H9 (cell line): ENCODE measurements around the gene ETV6. TPM values are rescaled to one million over a fixed set of nuclear protein-coding genes. Genes with fewer than 3 reads are reported as not detected.

Source experiments
- DNase-seq: peaks from one replicate; pipeline ENCODE4 v3.0.0-alpha.2; 2017
- H2AFZ ChIP-seq: one replicate; pipeline ENCODE4 v1.6.1; 2013; ENCODE audit warnings: mild to moderate bottlenecking, low read length, control low read depth, moderate library complexity
- H2AK5ac ChIP-seq: 2 replicates; pipeline ENCODE4 v1.6.1; 2013; ENCODE audit warnings: low read length, control low read depth, mixed read lengths; ENCODE audit not compliant: insufficient read length
- H2BK120ac ChIP-seq: one replicate; pipeline ENCODE4 v1.6.1; 2013; ENCODE audit warnings: low read depth, mild to moderate bottlenecking, low read length, control low read depth, inconsistent platforms; ENCODE audit not compliant: poor library complexity, severe bottlenecking
- H2BK12ac ChIP-seq: 2 replicates; pipeline ENCODE4 v1.6.1; 2013; ENCODE audit warnings: low read length, control low read depth, mixed read lengths, low read depth; ENCODE audit not compliant: insufficient read length
- H2BK15ac ChIP-seq: 2 replicates; pipeline ENCODE4 v1.6.1; 2013; ENCODE audit warnings: low read depth, low read length, control low read depth
- H2BK20ac ChIP-seq: one replicate; pipeline ENCODE4 v1.6.1; 2013; ENCODE audit warnings: low read depth, mild to moderate bottlenecking, low read length, control low read depth, inconsistent platforms; ENCODE audit not compliant: poor library complexity, severe bottlenecking
- H2BK5ac ChIP-seq: 2 replicates; pipeline ENCODE4 v1.6.1; 2013; ENCODE audit warnings: low read length, control low read depth, mixed read lengths; ENCODE audit not compliant: insufficient read length
- H3K14ac ChIP-seq: 2 replicates; pipeline ENCODE4 v1.6.1; 2013; ENCODE audit warnings: low read length, control low read depth; ENCODE audit not compliant: insufficient read depth
- H3K18ac ChIP-seq: 2 replicates; pipeline ENCODE4 v1.6.1; 2013; ENCODE audit warnings: low read depth, mild to moderate bottlenecking, mixed read lengths, low read length, control low read depth; ENCODE audit not compliant: insufficient read length
- H3K23ac ChIP-seq: 2 replicates; pipeline ENCODE4 v1.6.1; 2013; ENCODE audit warnings: low read length, control low read depth, mixed read lengths, low read depth; ENCODE audit not compliant: insufficient read length
- H3K23me2 ChIP-seq: 2 replicates; pipeline ENCODE4 v1.6.1; 2013; ENCODE audit warnings: low read depth, mild to moderate bottlenecking, mixed read lengths, low read length, control low read depth; ENCODE audit not compliant: insufficient read length, poor library complexity, severe bottlenecking
- H3K27ac ChIP-seq: 2 replicates; pipeline ENCODE4 v1.5.1; 2013; ENCODE audit warnings: low read length, control low read depth, mixed read lengths, low read depth; ENCODE audit not compliant: insufficient read length
- H3K27me3 ChIP-seq: 2 replicates; pipeline ENCODE4 v1.6.1; 2013; ENCODE audit warnings: low read length, control low read depth, inconsistent platforms; ENCODE audit not compliant: insufficient read depth
- H3K4ac ChIP-seq: 2 replicates; pipeline ENCODE4 v1.6.1; 2013; ENCODE audit warnings: low read depth, mild to moderate bottlenecking, control low read depth, inconsistent platforms, low read length, moderate library complexity
- H3K4me1 ChIP-seq: 2 replicates; pipeline ENCODE4 v1.6.1; 2013; ENCODE audit warnings: low read length, control low read depth, inconsistent platforms; ENCODE audit not compliant: insufficient read depth
- H3K4me2 ChIP-seq: 2 replicates; pipeline ENCODE4 v1.6.1; 2013; ENCODE audit warnings: low read length, control low read depth, mixed read lengths; ENCODE audit not compliant: insufficient read length, insufficient read depth
- H3K56ac ChIP-seq: 2 replicates; pipeline ENCODE4 v1.6.1; 2013; ENCODE audit warnings: low read depth, mild to moderate bottlenecking, mixed read lengths, low read length, control low read depth; ENCODE audit not compliant: insufficient read length
- H3K79me1 ChIP-seq: 2 replicates; pipeline ENCODE4 v1.6.1; 2013; ENCODE audit warnings: low read depth, mild to moderate bottlenecking, moderate library complexity, low read length, control low read depth, inconsistent platforms; ENCODE audit not compliant: insufficient read depth, poor library complexity, severe bottlenecking
- H3K79me2 ChIP-seq: 2 replicates; pipeline ENCODE4 v1.6.1; 2013; ENCODE audit warnings: low read length, control low read depth, inconsistent platforms; ENCODE audit not compliant: insufficient read depth
- H3K9ac ChIP-seq: 2 replicates; pipeline ENCODE4 v1.6.1; 2013; ENCODE audit warnings: low read length, control low read depth, mixed read lengths; ENCODE audit not compliant: insufficient read length; ENCODE audit errors: extremely low read depth
- H3K9me3 ChIP-seq: one replicate; pipeline ENCODE4 v1.6.1; 2013; ENCODE audit warnings: low read depth, low read length, inconsistent platforms; ENCODE audit not compliant: control insufficient read depth
- H3T11ph ChIP-seq: one replicate; pipeline ENCODE4 v1.6.1; 2013; ENCODE audit warnings: mild to moderate bottlenecking, low read length, control low read depth, inconsistent platforms
- H4K20me1 ChIP-seq: one replicate; pipeline ENCODE4 v1.6.1; 2013; ENCODE audit not compliant: control insufficient read depth, insufficient read length, insufficient read depth
- H4K5ac ChIP-seq: 2 replicates; pipeline ENCODE4 v1.6.1; 2013; ENCODE audit warnings: low read depth, mild to moderate bottlenecking, mixed read lengths, low read length, control low read depth; ENCODE audit not compliant: insufficient read length
- H4K8ac ChIP-seq: replicated peaks from 2 replicates; pipeline ENCODE4 v1.6.1; 2013; ENCODE audit warnings: low read length, control low read depth, mixed read lengths, low read depth; ENCODE audit not compliant: insufficient read length
- H4K91ac ChIP-seq: 2 replicates; pipeline ENCODE4 v1.6.1; 2013; ENCODE audit warnings: low read depth, mild to moderate bottlenecking, moderate library complexity, mixed read lengths, low read length, control low read depth; ENCODE audit not compliant: insufficient read length
- H3K27ac Mint-ChIP-seq, 3 experiments: 2 replicates in 2 of 3; 3 replicates in 1 of 3; pipeline ENCODE4 v1.8.0; 2020 to 2021; ENCODE audit warnings: mixed read lengths in 3 of 3, mild to moderate bottlenecking in 1 of 3, moderate library complexity in 1 of 3
- H3K27me3 Mint-ChIP-seq: 2 replicates; pipeline ENCODE4 v1.8.0; 2021; ENCODE audit warnings: low read depth, mild to moderate bottlenecking, moderate library complexity, mixed read lengths
- H3K36me3 Mint-ChIP-seq, 3 experiments: 2 replicates in 2 of 3; 3 replicates in 1 of 3; pipeline ENCODE4 v1.8.0; 2020 to 2021; ENCODE audit warnings: low read depth in 3 of 3, mixed read lengths in 3 of 3; ENCODE audit not compliant: insufficient read depth in 1 of 3
- H3K4me1 Mint-ChIP-seq, 2 experiments: 2 replicates each; pipeline ENCODE4 v1.8.0; 2020; ENCODE audit warnings: mixed read lengths in 2 of 2
- H3K4me3 Mint-ChIP-seq, 2 experiments: 2 replicates in 1 of 2; 3 replicates in 1 of 2; pipeline ENCODE4 v1.8.0; 2020 to 2021; ENCODE audit warnings: mild to moderate bottlenecking in 2 of 2, mixed read lengths in 2 of 2, moderate library complexity in 1 of 2
- H3K9me3 Mint-ChIP-seq, 2 experiments: 2 replicates in 1 of 2; 3 replicates in 1 of 2; pipeline ENCODE4 v1.8.0; 2020; ENCODE audit warnings: mild to moderate bottlenecking in 2 of 2, mixed read lengths in 2 of 2, moderate library complexity in 1 of 2
- CTCF ChIP-seq: fragments of 200-600 bp; sonication (generic); conservative IDR thresholded peaks from 3 replicates; pipeline ENCODE4 v1.8.0; 2021; ENCODE audit warnings: antibody characterized with exemption, mild to moderate bottlenecking
- WGBS: extraction: QIAGEN DNeasy Blood & Tissue Kit; methylation state at CpG from one replicate; pipeline ENCODE4 v1.1.7; 2013; ENCODE audit warnings: missing lambda C conversion rate, low lambda C conversion rate, mixed read lengths; ENCODE audit not compliant: insufficient read length; ENCODE audit errors: extremely low coverage; 5-methylcytosine and 5-hydroxymethylcytosine counted together
- total RNA-seq: library from RNA; stranded (reverse); gene quantifications from 2 replicates; pipeline ENCODE4 v1.2.1, GENCODE V29; 2021

Gene ETV6
- total RNA-seq, 1 experiment from 2014 or later, result 28.7 TPM

GRCh38 chr12:11714626-11715025 is 65.2 kb downstream of the ETV6 start:
- Histone ChIP-seq H2BK5ac (no peak overlapping the region), H4K8ac (no peak overlapping the region)

More at GRCh38 chr12:11714626-11715025, 65.2 kb downstream of the ETV6 start:
- Histone ChIP-seq H3K4me1 (peaks cover 6% of the 10 kb centered on the region; the same call in 1 of the 2 replicates), H3K23me2 (no peaks in the 10 kb centered on the region), H3K27me3 (no peaks in the 10 kb centered on the region), H2BK12ac (no peak overlapping the region), H3K9ac (no peak overlapping the region), H2BK20ac (no peak overlapping the region), H4K91ac (no peak overlapping the region), H2BK15ac (no peak overlapping the region), H2AK5ac (no peak overlapping the region), H3K4me2 (no peak overlapping the region), H3K56ac (no peak overlapping the region), H2BK120ac (no peak overlapping the region), H3T11ph (no peak overlapping the region), H3K79me1 (no peaks in the 10 kb centered on the region), H4K20me1 (no peaks in the 10 kb centered on the region), H4K5ac (no peak overlapping the region), H3K18ac (no peak overlapping the region), H3K4ac (no peak overlapping the region), H3K27ac (no peak overlapping the region), H3K9me3 (no peaks in the 10 kb centered on the region), H2AFZ (no peak overlapping the region), H3K79me2 (no peaks in the 10 kb centered on the region; the same call in 1 of the 2 replicates), H3K14ac (no peak overlapping the region), H3K23ac (no peak overlapping the region)
- H3K4me1 Mint-ChIP-seq, result peaks cover 19 to 25% of the 10 kb centered on the region in 2 experiments
- DNase-seq, result no peak
- no peaks in the 10 kb centered on the region for H3K9me3 Mint-ChIP-seq
- TF ChIP-seq CTCF, result no peak
- H3K27me3 Mint-ChIP-seq, result no peaks in the 10 kb centered on the region
- H3K4me3 Mint-ChIP-seq, result no peak overlapping the region
- H3K27ac Mint-ChIP-seq, result peak overlapping the region in 1 of 3 experiments; percentile 1; a peak in 1 of 7 replicates
- WGBS, result no CpG with 5 or more reads among the region's 5 CpGs
- peaks cover 0 to 7% (median 0%) of the 10 kb centered on the region in 3 experiments; a peak in 3 of 7 replicates for H3K36me3 Mint-ChIP-seq
